GM19455 (cell line): ENCODE data around the gene DNAAF6.

Experiments used
- ATAC-seq: cut with Tn5 transposase; IDR thresholded peaks from one replicate; pipeline ENCODE4 v1.9.1; 2021; ENCODE audit not compliant: unreplicated experiment

Gene DNAAF6

DNA sequence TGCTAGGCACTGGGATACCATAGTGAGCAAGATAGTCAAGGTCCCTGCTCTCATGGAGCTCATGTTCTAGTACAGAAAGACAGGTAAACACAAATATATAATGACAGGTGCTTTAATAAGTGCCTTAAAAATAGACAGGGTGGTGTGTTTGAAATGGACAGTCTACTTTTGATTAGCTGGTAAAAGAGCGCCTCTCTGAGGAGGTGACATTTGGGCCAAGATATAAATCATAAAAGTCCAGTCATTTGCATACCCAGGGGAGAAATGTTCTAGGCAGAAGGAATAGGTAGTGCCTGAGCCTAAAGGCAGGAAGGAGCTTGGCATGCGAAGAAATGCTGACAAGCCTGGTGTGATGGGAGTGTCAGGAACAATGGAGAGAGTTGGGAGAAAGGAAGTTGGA is 83.6 kb downstream of the DNAAF6 start:
- no peak for ATAC-seq

- no peak for ATAC-seq
Measured at GRCh38 chrX:107293056-107293455, 86.6 kb downstream of the DNAAF6 start.
